GM18507 (cell line): ENCODE data around the gene ADAMTS13.

Source experiments
- DNase-seq: peaks from one replicate; pipeline ENCODE4 v3.0.0; 2011; ENCODE audit warnings: low read depth; ENCODE audit not compliant: insufficient read length; ENCODE audit errors: extremely low spot score
- FAIRE-seq: peaks from 2 replicates; lab custom pipeline; 2011; peaks lifted over from hg19 to GRCh38; lab: Jason Lieb, UNC

Gene ADAMTS13

DNA sequence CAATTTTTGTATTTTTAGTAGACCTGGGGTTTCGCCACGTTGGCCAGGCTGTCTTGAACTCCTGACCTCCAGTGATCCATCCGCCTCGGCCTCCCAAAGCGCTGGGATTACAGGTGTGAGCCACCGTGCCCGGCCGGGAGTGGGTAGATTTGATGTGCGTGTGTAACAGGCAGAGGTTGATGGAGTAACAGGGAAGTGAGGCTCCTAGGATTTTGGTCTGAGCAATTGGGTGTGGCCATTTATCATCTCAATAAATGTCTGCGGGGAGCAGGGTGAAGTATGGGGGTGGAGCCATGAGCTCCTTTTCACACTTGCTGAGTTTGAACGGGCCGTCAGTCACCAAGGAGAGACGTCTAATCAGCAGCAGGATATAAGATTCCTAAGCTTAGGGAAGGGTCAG, 3.2 kb upstream of the ADAMTS13 start:
- FAIRE-seq (no peak), DNase-seq (no peak)

DNA sequence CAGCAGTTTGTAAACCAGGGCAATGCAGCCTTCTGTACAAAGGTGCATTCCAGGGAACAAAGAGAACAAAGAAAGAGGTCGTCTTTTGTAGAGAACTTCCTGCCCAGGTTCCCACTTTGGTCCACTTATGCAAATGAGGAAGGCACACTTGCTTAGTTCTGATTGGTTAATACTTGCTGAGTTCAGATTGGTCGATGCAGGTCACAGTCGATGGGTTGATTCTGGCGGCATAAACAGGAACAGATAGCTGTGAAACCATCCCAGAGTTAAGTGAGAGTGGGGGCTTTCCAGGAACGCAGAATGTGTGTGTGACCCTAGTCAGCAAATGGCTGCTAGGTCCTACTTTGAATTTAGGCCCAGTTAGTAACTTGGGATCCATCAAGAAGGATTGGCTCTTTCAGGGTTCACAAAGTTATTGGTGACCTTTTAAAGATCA, 1.8 kb upstream of the ADAMTS13 start:
- peak; percentile 66 for DNase-seq
- FAIRE-seq = peak; percentile 94

DNA sequence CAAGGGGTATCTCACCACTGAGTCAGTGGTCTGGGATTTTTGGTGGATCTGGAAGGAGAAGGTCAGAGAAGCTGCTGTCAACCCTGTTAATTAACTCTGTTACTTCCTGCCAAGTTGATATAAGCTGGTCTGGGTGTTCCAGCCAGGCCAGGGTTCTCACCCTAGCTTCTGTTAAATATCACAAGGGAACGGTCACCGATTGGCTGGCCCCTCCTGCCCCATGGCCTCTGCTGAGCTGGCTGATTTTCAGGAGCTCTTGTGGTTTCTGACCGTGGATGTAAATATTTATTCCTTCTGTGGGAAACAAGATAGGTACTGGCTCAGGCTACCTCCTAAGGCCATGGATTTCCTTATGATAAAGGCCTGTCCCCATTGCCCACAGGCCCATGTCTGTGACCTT, 1.0 kb downstream of the ADAMTS13 start:
- no peak for DNase-seq
- FAIRE-seq = no peak

DNA sequence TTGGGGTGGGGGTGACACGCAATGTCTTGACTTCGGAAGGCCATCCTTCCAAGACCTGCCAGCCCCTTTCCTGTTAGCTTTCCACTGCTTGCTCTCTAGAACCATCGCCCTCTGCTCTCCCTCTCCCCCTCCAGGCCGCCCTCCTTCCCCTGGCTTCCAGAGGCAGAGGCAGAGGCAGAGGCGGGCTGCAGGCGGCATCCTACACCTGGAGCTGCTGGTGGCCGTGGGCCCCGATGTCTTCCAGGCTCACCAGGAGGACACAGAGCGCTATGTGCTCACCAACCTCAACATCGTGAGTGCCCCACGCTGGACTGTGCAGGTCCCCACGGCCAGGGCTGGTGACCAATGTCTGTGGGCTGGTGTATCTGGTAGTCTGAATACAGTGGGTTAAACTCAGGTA, 2.0 kb downstream of the ADAMTS13 start:
- no peak for DNase-seq
- FAIRE-seq = no peak

DNA sequence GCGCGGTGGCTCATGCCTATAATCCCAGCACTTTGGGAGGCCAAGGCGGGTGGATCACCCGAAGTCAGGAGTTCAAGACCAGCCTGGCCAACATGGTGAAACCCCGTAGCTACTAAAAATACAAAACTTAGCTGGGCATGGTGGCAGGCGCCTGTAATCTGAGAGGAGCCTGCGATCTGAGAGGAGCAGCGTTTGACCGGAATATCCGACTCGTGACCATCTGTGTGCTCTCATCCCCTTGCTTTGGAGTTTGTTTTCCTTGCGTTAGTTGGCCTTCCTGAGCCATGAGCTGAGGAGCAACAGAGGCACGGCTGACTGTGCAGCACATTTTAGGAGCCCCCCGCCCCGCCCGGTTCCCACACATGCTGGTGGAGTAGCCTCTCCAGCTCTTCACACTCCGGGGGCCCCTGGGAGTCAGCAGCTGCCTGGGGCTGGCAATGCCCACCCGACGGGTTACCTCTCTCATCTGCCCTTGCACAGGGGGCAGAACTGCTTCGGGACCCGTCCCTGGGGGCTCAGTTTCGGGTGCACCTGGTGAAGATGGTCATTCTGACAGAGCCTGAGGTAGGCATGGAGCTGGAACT, 3.0 kb downstream of the ADAMTS13 start:
- DNase-seq = no peak
- no peak for FAIRE-seq

DNA sequence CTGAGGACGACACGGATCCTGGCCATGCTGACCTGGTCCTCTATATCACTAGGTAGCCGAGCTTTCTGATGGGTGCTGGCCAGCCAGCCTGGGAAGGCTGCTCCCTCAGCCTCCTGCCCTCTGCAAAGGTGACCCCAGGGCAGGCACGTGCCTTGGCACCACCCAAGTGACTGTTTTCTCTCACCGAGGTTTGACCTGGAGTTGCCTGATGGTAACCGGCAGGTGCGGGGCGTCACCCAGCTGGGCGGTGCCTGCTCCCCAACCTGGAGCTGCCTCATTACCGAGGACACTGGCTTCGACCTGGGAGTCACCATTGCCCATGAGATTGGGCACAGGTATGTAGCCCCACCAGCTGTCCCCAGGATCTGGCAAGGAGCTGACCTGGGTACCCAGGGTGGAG, 3.8 kb downstream of the ADAMTS13 start:
- FAIRE-seq (no peak), DNase-seq (no peak)

DNA sequence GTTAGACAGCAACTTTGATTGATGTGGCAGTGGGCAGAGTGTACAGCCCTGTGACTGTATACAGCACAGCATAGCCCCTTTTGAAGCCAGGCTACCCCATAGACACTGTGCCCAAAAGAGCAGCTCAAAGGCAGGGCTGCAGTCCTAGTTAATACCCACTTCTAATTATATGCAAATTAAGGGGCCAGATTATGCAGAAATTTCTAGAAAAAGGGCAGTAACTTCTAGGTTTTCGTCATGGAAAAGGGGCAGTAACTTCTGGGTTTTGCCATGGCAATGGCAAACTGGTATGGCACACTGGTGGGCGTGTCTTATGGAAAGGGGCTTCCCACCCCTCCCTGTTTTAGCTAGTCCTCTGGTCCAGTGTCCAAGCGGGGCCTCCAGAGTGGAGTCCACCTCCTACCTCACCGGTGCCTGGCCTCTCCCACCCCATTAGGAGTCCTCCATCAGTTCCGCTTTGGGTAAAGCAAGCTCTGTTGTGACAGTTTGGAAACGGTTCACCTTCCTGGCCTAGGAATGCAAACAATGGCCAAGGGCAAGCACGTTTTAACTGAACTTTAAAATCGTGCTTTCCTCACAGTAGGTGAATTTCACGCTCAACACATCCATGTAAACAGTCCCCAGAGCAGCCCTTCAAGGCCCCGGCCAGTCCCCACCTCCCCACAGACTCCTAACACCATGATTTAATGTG, 5.6 kb downstream of the ADAMTS13 start:
- DNase-seq (no peak), FAIRE-seq (no peak)

DNA sequence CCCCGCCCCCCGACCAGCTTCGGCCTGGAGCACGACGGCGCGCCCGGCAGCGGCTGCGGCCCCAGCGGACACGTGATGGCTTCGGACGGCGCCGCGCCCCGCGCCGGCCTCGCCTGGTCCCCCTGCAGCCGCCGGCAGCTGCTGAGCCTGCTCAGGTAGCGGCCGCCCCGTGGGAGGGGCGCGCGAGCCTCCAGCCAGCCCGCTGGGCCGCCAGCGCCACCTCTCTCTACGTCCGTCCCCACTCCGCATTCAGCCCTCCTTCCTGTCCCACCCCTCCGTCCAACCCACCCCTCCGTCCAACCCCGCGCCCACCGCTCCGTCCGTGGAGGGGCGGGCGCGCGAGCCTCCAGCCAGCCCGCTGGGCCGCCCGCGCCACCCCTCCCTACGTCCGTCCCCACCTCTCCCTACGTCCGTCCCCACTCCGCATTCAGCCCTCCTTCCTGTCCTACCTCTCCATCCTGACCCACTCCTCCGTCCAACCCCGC, 6.5 kb downstream of the ADAMTS13 start:
- DNase-seq = no peak
- no peak for FAIRE-seq

DNA sequence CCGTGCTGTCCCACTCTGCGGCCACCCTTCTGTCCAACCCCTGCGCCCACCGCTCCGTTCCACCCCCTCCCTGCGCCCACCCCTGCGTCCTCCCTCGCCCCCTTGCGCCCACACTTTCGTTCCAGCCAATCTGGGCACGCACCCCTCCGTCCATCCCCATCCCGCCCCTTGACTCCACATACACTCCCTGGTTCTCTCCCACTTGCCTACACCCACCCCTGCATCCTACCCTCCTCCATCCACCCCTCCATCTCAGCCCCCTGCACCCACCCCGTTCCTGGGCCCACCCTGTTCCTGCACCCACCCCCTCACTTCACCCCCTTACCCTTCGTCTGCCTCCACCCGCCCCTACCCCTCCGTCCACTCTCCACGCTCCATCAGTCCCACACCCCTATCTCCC, 7.0 kb downstream of the ADAMTS13 start:
- FAIRE-seq (no peak), DNase-seq (no peak)

DNA sequence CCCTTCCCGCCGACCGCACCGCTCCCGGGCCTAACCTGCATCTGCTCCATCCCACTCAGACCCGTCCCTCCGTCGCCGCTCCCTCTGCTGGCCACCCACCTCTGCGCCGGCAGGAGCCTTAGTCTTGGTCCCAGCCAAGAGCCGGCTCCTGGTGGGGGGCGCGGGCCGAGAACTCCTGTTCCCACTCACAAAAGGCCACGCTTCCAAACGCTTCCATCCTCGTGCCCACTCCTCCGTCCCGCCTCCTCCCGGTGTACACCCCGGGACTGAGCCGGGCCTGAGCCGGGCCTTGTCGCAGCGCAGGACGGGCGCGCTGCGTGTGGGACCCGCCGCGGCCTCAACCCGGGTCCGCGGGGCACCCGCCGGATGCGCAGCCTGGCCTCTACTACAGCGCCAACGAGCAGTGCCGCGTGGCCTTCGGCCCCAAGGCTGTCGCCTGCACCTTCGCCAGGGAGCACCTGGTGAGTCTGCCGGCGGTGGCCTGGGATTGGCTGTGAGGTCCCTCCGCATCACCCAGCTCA, 7.5 kb downstream of the ADAMTS13 start:
- FAIRE-seq (no peak), DNase-seq (no peak)

DNA sequence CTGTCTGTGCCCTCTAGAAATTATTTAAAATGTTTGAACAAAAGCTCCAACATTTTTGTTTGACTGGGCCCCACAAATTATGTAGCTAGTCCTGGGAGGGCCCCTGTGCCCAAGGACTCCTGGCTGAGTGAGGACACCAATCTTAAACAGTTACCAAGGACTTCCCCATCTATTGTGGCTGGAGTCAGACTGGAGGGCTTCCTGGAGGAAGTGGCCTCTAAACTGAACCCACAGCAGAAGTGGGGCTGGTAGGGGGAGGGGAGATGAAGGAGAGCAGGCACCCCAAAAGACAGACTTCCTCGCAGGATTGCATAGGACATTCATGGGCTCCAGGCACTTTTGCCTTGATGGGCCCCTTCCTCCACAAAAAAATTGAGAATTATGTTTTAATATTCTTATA, 8.1 kb downstream of the ADAMTS13 start:
- DNase-seq = no peak
- FAIRE-seq = no peak

DNA sequence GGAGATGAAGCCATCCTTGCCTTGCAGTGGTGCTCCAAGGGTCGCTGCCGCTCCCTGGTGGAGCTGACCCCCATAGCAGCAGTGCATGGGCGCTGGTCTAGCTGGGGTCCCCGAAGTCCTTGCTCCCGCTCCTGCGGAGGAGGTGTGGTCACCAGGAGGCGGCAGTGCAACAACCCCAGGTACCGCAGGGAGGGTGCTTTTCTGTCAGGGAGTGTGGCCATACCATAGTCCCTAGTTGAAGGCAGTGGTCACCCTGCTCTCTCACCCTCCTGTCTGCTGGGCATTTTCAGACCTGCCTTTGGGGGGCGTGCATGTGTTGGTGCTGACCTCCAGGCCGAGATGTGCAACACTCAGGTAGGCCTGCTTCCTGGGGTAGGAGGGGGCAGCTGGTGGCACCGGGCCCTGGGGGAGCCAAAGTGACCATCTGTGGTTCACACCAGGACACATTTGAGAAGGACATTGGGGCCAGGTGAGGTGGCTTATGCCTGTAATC, 11.2 kb downstream of the ADAMTS13 start:
- DNase-seq (no peak), FAIRE-seq (no peak)

DNA sequence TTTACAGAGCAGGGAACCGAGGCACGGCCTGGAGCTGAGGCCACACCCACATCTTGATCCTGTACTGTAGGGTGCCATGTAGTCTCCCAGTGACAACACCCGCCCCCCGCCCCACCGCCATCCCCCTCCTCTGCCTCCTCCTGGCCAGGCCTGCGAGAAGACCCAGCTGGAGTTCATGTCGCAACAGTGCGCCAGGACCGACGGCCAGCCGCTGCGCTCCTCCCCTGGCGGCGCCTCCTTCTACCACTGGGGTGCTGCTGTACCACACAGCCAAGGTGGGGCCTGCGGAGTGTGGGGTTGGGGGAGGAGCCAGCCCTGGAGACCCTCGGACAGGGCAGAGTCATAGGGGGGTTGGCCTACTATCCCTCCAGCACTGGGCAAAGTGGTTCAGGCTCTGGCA, 14.5 kb downstream of the ADAMTS13 start:
- no peak for DNase-seq
- no peak for FAIRE-seq

DNA sequence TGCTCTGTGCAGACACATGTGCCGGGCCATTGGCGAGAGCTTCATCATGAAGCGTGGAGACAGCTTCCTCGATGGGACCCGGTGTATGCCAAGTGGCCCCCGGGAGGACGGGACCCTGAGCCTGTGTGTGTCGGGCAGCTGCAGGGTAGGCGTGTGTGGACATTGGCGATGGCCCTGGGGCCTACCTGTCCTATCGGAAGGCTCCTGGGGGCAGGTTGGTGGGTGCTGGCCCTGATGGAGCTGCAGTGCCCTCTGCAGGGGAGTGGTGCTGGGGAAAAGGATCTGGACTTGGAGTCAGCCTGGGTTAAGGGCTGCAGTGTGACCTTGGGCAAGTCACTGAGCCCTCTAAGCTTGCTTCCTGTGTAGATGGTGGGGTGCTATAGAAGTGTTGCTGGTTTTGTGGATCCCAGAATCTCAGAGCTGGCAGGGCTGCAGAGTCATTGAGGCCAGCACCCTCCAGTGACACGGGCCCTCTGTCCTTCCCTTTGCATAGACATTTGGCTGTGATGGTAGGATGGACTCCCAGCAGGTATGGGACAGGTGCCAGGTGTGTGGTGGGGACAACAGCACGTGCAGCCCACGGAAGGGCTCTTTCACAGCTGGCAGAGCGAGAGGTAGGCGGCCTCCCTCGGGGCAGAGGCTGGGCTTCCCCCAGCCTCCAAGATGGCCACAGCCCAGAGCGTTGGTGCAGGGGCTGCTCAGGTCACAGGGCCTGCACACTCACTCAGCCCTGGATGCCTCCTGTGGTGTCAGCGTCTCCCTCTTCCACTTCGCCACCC, 15.8 kb downstream of the ADAMTS13 start:
- FAIRE-seq = peak; percentile 45

DNA sequence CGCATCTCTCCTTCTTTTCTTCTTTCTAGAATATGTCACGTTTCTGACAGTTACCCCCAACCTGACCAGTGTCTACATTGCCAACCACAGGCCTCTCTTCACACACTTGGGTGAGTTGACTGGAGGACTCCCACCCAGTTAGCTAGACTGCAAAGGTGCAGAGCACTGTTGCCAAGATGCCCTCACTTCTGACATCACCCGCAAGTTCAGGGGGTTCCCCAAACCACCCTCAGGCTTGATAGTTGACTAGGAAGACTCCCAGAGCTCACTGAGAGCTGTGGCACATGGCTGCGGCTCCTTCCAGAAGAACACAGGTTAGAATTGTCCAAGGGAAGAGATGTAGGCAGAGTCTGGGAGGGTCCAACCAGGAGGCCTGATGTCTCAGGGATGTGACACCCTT, 17.2 kb downstream of the ADAMTS13 start:
- FAIRE-seq (no peak), DNase-seq (no peak)

More for the DNA sequence above, 15.8 kb downstream of the ADAMTS13 start:
- DNase-seq = peak; percentile 39

DNA sequence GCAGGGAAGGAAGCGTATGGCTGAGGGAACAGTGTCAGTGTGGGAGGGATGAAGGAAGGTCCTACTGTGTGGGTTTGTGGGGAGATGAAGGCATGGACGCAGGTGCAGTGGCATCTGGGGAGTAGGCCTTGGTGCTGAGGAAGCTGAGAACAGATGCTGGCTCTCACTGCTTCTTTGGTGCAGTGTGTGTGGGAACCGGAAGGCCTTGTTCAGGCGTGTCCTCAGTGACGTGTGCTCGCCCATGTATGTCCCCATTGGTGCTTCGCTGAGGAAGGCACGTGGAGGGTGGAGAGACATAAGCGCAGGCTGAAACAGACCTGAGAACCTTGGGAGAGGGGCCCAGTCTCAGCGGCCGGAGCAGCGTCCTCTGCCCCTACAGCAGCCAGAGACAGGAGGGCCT, 18.7 kb downstream of the ADAMTS13 start:
- DNase-seq = peak; percentile 50
- peak; percentile 77 for FAIRE-seq

DNA sequence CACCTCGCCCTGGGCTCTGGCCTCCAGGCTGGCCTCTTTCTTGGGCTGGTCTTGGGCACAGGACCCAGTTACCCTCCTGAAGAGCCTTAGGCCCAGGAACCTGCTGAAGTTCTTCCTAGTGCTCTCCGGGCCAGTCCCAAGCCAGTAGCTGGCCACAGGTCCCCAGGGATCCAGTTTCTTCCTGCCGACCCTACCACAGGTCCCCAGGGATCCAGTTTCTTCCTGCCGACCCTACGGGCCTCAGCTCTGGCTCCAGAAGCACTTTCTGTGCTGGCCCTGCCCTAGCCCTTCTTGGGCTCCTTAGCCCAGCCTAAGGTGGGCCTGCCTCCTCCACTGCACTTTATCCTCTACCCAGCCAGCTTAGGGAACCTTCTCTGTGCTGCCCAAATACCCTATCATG, 19.4 kb downstream of the ADAMTS13 start:
- no peak for DNase-seq

DNA sequence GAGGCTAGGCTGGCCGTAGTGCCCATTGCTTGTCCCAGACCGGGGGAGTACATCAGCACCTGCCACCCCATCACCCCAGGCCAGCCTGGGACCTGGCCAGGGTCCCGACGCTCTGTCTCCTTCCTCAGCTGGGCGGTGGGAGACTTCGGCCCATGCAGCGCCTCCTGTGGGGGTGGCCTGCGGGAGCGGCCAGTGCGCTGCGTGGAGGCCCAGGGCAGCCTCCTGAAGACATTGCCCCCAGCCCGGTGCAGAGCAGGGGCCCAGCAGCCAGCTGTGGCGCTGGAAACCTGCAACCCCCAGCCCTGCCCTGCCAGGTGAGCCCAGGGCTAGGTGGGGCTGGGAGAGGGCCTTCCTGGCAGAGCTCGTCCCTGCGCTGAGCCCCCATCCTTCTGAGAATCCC, 21.1 kb downstream of the ADAMTS13 start:
- DNase-seq = no peak
- no peak for FAIRE-seq

More for the DNA sequence above, 19.4 kb downstream of the ADAMTS13 start:
- FAIRE-seq = no peak

DNA sequence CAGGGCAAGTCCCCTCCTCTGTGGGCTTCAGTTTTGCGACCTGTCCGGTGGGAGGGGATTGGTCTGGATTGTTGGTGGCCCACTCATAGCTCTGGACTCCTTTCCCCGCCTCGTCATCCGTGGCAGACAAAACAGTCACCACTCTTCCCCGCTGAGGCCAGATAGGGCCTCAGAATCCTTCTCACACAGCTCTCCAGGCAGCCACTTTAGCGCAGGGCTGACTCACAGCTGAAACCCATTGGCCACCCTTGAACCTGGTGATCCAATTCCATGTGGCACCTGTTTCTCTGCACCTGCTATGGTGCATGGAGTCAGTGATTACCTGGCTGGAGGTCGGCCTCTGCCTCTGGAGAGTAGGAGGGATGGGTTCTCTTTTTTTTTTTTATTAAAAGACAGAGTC, 21.8 kb downstream of the ADAMTS13 start:
- FAIRE-seq = no peak
- no peak for DNase-seq

DNA sequence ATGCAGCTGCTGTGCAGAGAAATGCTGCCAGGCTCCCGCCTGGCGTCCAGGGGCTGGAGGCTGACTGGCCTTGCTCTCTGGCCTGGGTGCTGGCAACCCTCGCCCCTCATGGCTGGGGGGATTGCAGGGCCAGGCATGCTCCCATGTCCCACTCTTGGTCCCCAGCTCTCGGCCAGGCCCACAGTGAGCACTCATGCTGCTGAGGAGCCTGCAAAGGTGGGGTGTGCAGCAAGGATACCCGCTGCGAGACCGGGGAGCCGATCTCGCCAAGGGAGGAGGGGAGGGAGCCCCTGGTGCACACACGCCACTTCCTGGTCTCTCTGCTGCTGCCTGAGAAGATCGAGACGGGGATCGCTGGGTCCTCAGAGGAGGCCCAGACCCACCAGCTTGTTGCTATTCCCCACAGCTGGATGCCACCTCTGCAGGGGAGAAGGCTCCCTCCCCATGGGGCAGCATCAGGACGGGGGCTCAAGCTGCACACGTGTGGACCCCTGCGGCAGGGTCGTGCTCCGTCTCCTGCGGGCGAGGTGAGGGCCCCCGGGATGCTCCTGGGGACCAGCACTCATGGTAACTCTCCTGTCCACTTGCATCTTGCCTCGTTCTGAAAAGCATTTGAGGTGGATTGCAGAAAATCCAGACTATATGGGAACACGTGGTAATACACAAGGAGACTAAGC, 23.3 kb downstream of the ADAMTS13 start:
- no peak for DNase-seq
- FAIRE-seq = no peak
